ENCODE results near the gene TOMM20. TPM values are rescaled to one million over a fixed set of nuclear protein-coding genes. Genes with fewer than 3 reads are reported as not detected.

TOMM20 gene
- total RNA-seq, 2 donors from 2014 or later = 76.2 to 127 TPM

GRCh38 chr1:235156740-235157139 lies 28.1 kb upstream of the TOMM20 start:
- Histone ChIP-seq H3K9ac (ENCODE audit: low read depth in 2 of 2, low read length in 2 of 2) (no peak overlapping the region), H3K9me3 (no peaks in the 10 kb centered on the region), H3K4me1 (peaks cover 8% of the 10 kb centered on the region), H3K27me3 (no peaks in the 10 kb centered on the region), H3K4me3 (no peak overlapping the region), H3K36me3 (peaks cover 7% of the 10 kb centered on the region), H3K27ac (peak overlapping the region; percentile 19)
- peak; percentile 40 for DNase-seq
- no peak for TF ChIP-seq CTCF (IDR thresholded peaks at IDR 0.05)
- intact Hi-C loops (cut with DNase I) = no loop called here

- peaks cover 8% of the 10 kb centered on the region for H3K4me1 ChIP-seq
- H3K9ac ChIP-seq (ENCODE audit: low read depth in 2 of 2, low read length in 2 of 2) = no peak overlapping the region
- H3K36me3 ChIP-seq = peaks cover 7% of the 10 kb centered on the region
- H3K9me3 ChIP-seq = no peaks in the 10 kb centered on the region
- no peak for DNase-seq
- peak overlapping the region; percentile 19 for H3K27ac ChIP-seq
- no peaks in the 10 kb centered on the region for H3K27me3 ChIP-seq
- TF ChIP-seq CTCF (IDR thresholded peaks at IDR 0.05) = no peak
- intact Hi-C loops (cut with DNase I) = no loop called here
- H3K4me3 ChIP-seq = no peak overlapping the region
Observed at GRCh38 chr1:235156265-235156664, 27.6 kb upstream of the TOMM20 start.

- TF ChIP-seq CTCF (IDR thresholded peaks at IDR 0.05) = no peak
- DNase-seq = no peak
- intact Hi-C loops (cut with DNase I) = no loop called here
- Histone ChIP-seq H3K9me3 (no peaks in the 10 kb centered on the region), H3K27ac (no peak overlapping the region), H3K9ac (ENCODE audit: low read depth in 2 of 2, low read length in 2 of 2) (no peak overlapping the region), H3K4me3 (no peak overlapping the region), H3K36me3 (peaks cover 7% of the 10 kb centered on the region), H3K27me3 (no peaks in the 10 kb centered on the region), H3K4me1 (peaks cover 4% of the 10 kb centered on the region)
Observed at GRCh38 chr1:235152235-235152634, 23.6 kb upstream of the TOMM20 start.

GRCh38 chr1:235151033-235151432 lies 22.4 kb upstream of the TOMM20 start:
- no peak overlapping the region for H3K9ac ChIP-seq (ENCODE audit: low read depth in 2 of 2, low read length in 2 of 2)
- intact Hi-C loops (cut with DNase I) = no loop called here
- peaks cover 7% of the 10 kb centered on the region for H3K36me3 ChIP-seq

GRCh38 chr1:235149824-235150223 lies 21.2 kb upstream of the TOMM20 start:
- H3K4me3 ChIP-seq = no peak overlapping the region
- intact Hi-C loops (cut with DNase I) = no loop called here
- no peak for DNase-seq
- peaks cover 7% of the 10 kb centered on the region for H3K36me3 ChIP-seq
- H3K9ac ChIP-seq (ENCODE audit: low read depth in 2 of 2, low read length in 2 of 2) = no peak overlapping the region
- no peaks in the 10 kb centered on the region for H3K27me3 ChIP-seq
- TF ChIP-seq CTCF (IDR thresholded peaks at IDR 0.05) = no peak
- H3K27ac ChIP-seq = no peak overlapping the region
- H3K4me1 ChIP-seq = no peaks in the 10 kb centered on the region
- H3K9me3 ChIP-seq = no peaks in the 10 kb centered on the region

More at GRCh38 chr1:235151033-235151432, 22.4 kb upstream of the TOMM20 start:
- H3K27ac ChIP-seq = no peak overlapping the region
- no peak for DNase-seq
- H3K4me1 ChIP-seq = no peaks in the 10 kb centered on the region
- no peaks in the 10 kb centered on the region for H3K9me3 ChIP-seq
- TF ChIP-seq CTCF (IDR thresholded peaks at IDR 0.05) = no peak
- no peaks in the 10 kb centered on the region for H3K27me3 ChIP-seq
- no peak overlapping the region for H3K4me3 ChIP-seq

- Histone ChIP-seq H3K9ac (ENCODE audit: low read depth in 2 of 2, low read length in 2 of 2) (no peak overlapping the region), H3K36me3 (no peaks in the 10 kb centered on the region), H3K27ac (no peak overlapping the region), H3K27me3 (no peaks in the 10 kb centered on the region), H3K4me3 (no peak overlapping the region), H3K4me1 (no peaks in the 10 kb centered on the region), H3K9me3 (no peaks in the 10 kb centered on the region)
- TF ChIP-seq CTCF (IDR thresholded peaks at IDR 0.05) = no peak
- intact Hi-C loops (cut with DNase I) = no loop called here
- DNase-seq = no peak
Observed at GRCh38 chr1:235147269-235147668, 18.6 kb upstream of the TOMM20 start.

All from colonic mucosa (tissue), 4 donors.